Effector memory CD8-positive, alpha-beta T cell (primary cell): Measurements from ENCODE around the gene FOXN3.

Experiments
- ATAC-seq: fragments of 150-1000 bp; cut with Tn5 transposase; replicated peaks from 2 replicates; pipeline ENCODE4 v1.10.0; 2021; ENCODE audit warnings: mild to moderate bottlenecking, moderate library complexity
- DNase-seq, 3 experiments: peaks; one replicate each; pipeline ENCODE4 v3.0.0; 2021
- H3K27ac Mint-ChIP-seq, 2 donors: one replicate each; pipeline ENCODE4 v1.8.0; 2022; ENCODE audit warnings: mild to moderate bottlenecking in 2 of 2, mixed read lengths in 2 of 2, moderate library complexity in 2 of 2
- H3K27me3 Mint-ChIP-seq, 2 donors: one replicate each; pipeline ENCODE4 v1.8.0; 2022; ENCODE audit warnings: mixed read lengths in 2 of 2
- H3K36me3 Mint-ChIP-seq: one replicate; pipeline ENCODE4 v1.8.0; 2022; ENCODE audit warnings: mild to moderate bottlenecking, moderate library complexity, mixed read lengths; ENCODE audit not compliant: insufficient read depth
- H3K4me1 Mint-ChIP-seq, 2 donors: one replicate each; pipeline ENCODE4 v1.8.0; 2022; ENCODE audit warnings: low read depth in 2 of 2, mixed read lengths in 2 of 2
- H3K4me3 Mint-ChIP-seq, 2 donors: one replicate each; pipeline ENCODE4 v1.8.0; 2022; ENCODE audit warnings: mild to moderate bottlenecking in 2 of 2, mixed read lengths in 2 of 2, moderate library complexity in 2 of 2
- H3K9me3 Mint-ChIP-seq, 2 donors: one replicate each; pipeline ENCODE4 v1.8.0; 2022; ENCODE audit warnings: mixed read lengths in 2 of 2
- total RNA-seq, 9 experiments: gene quantifications; one replicate each; lab custom pipeline; 2026; lab: John Stamatoyannopoulos, UW

FOXN3 gene
- 107 to 178 (median 143) reads per million in 9 experiments for total RNA-seq

GRCh38 chr14:89417091-89417464, at the start of gene FOXN3:
FOXN3 (minus strand) TSS chr14:89417233; CDS start chr14:89412476, 4,757 bp downstream.
- Mint-ChIP-seq H3K4me3 (peak within 1 kb of the TSS; percentile 96 to 99), H3K36me3 (peaks cover 49% of the 10 kb centered on the region), H3K27me3 (no peaks in the 10 kb centered on the region), H3K4me1 (peaks cover 35 to 61% of the 10 kb centered on the region in 2 donors), H3K9me3 (no peaks in the 10 kb centered on the region), H3K27ac (peak within 1 kb of the TSS; percentile 95 to 96)
- ATAC-seq, result peak; percentile 63
- peak; percentile 70 to 76 (median 76) for DNase-seq

- peak overlapping the region; percentile 67 to 86 for H3K27ac Mint-ChIP-seq
- no peaks in the 10 kb centered on the region for H3K27me3 Mint-ChIP-seq
- no peaks in the 10 kb centered on the region for H3K9me3 Mint-ChIP-seq
- peaks cover 45 to 56% of the 10 kb centered on the region in 2 donors for H3K4me1 Mint-ChIP-seq
- ATAC-seq (peak; percentile 100), DNase-seq (peak; percentile 61 to 65 (median 62))
- peaks cover 10% of the 10 kb centered on the region for H3K36me3 Mint-ChIP-seq
- H3K4me3 Mint-ChIP-seq, result peak overlapping the region; percentile 77 to 78
Measured at GRCh38 chr14:89466484-89466883, 49.5 kb upstream of the FOXN3 start.

GRCh38 chr14:89465876-89466275, 48.8 kb upstream of the FOXN3 start:
- Mint-ChIP-seq H3K36me3 (peaks cover 10% of the 10 kb centered on the region), H3K27ac (peak overlapping the region in 1 of 2 donors; percentile 67), H3K27me3 (no peaks in the 10 kb centered on the region), H3K4me3 (peak overlapping the region; percentile 77 to 78), H3K4me1 (peaks cover 47 to 58% of the 10 kb centered on the region in 2 donors), H3K9me3 (no peaks in the 10 kb centered on the region)
- ATAC-seq (no peak), DNase-seq (no peak)

- no peaks in the 10 kb centered on the region for H3K9me3 Mint-ChIP-seq
- peaks cover 22 to 51% of the 10 kb centered on the region in 2 donors for H3K4me1 Mint-ChIP-seq
- DNase-seq (no peak), ATAC-seq (no peak)
- peak overlapping the region in 1 of 2 donors; percentile 18 for H3K27ac Mint-ChIP-seq
- peaks cover 3% of the 10 kb centered on the region for H3K36me3 Mint-ChIP-seq
- H3K4me3 Mint-ChIP-seq, result no peak overlapping the region
- H3K27me3 Mint-ChIP-seq, result no peaks in the 10 kb centered on the region
Measured at GRCh38 chr14:89461256-89461655, 44.2 kb upstream of the FOXN3 start.

- H3K4me1 Mint-ChIP-seq, result peaks cover 19 to 50% of the 10 kb centered on the region in 2 donors
- peak overlapping the region; percentile 62 to 65 for H3K27ac Mint-ChIP-seq
- H3K9me3 Mint-ChIP-seq, result no peaks in the 10 kb centered on the region
- H3K36me3 Mint-ChIP-seq, result no peaks in the 10 kb centered on the region
- ATAC-seq, result no peak
- H3K27me3 Mint-ChIP-seq, result no peaks in the 10 kb centered on the region
- DNase-seq, result no peak
- H3K4me3 Mint-ChIP-seq, result no peak overlapping the region
Measured at GRCh38 chr14:89458713-89459420, 41.8 kb upstream of the FOXN3 start.

GRCh38 chr14:89457007-89457406, 40.0 kb upstream of the FOXN3 start:
- ATAC-seq (no peak), DNase-seq (no peak)
- Mint-ChIP-seq H3K27me3 (no peaks in the 10 kb centered on the region), H3K27ac (no peak overlapping the region), H3K4me1 (peaks cover 19 to 46% of the 10 kb centered on the region in 2 donors), H3K36me3 (no peaks in the 10 kb centered on the region), H3K4me3 (no peak overlapping the region), H3K9me3 (no peaks in the 10 kb centered on the region)

- DNase-seq (no peak), ATAC-seq (no peak)
- H3K9me3 Mint-ChIP-seq, result no peaks in the 10 kb centered on the region
- peak overlapping the region in 1 of 2 donors; percentile 67 for H3K27ac Mint-ChIP-seq
- peaks cover 21 to 50% of the 10 kb centered on the region in 2 donors for H3K4me1 Mint-ChIP-seq
- no peak overlapping the region for H3K4me3 Mint-ChIP-seq
- no peaks in the 10 kb centered on the region for H3K27me3 Mint-ChIP-seq
- H3K36me3 Mint-ChIP-seq, result peaks cover 5% of the 10 kb centered on the region
Measured at GRCh38 chr14:89455412-89455811, 38.4 kb upstream of the FOXN3 start.

- ATAC-seq (no peak), DNase-seq (no peak)
- Mint-ChIP-seq H3K4me3 (no peak overlapping the region), H3K27ac (peak overlapping the region in 1 of 2 donors; percentile 67), H3K36me3 (peaks cover 8% of the 10 kb centered on the region), H3K27me3 (no peaks in the 10 kb centered on the region), H3K9me3 (no peaks in the 10 kb centered on the region), H3K4me1 (peaks cover 20 to 51% of the 10 kb centered on the region in 2 donors)
Measured at GRCh38 chr14:89454996-89455395, 38.0 kb upstream of the FOXN3 start.

GRCh38 chr14:89452281-89452680, 35.2 kb upstream of the FOXN3 start:
- H3K27me3 Mint-ChIP-seq, result no peaks in the 10 kb centered on the region
- ATAC-seq, result no peak
- H3K4me3 Mint-ChIP-seq, result no peak overlapping the region
- H3K36me3 Mint-ChIP-seq, result peaks cover 17% of the 10 kb centered on the region
- no peak overlapping the region for H3K27ac Mint-ChIP-seq
- H3K4me1 Mint-ChIP-seq, result peaks cover 20 to 49% of the 10 kb centered on the region in 2 donors
- DNase-seq, result no peak
- no peaks in the 10 kb centered on the region for H3K9me3 Mint-ChIP-seq

- Mint-ChIP-seq H3K4me3 (no peak overlapping the region), H3K27me3 (no peaks in the 10 kb centered on the region), H3K9me3 (no peaks in the 10 kb centered on the region), H3K4me1 (peaks cover 22 to 41% of the 10 kb centered on the region in 2 donors), H3K27ac (peak overlapping the region; percentile 53 to 72), H3K36me3 (peaks cover 17% of the 10 kb centered on the region)
- ATAC-seq (no peak), DNase-seq (no peak)
Measured at GRCh38 chr14:89451229-89451628, 34.2 kb upstream of the FOXN3 start.

GRCh38 chr14:89447182-89447944, 30.3 kb upstream of the FOXN3 start:
- H3K4me3 Mint-ChIP-seq, result no peak overlapping the region
- H3K4me1 Mint-ChIP-seq, result peaks cover 36 to 52% of the 10 kb centered on the region in 2 donors
- H3K27ac Mint-ChIP-seq, result no peak overlapping the region
- ATAC-seq (no peak), DNase-seq (no peak)
- no peaks in the 10 kb centered on the region for H3K27me3 Mint-ChIP-seq
- no peaks in the 10 kb centered on the region for H3K9me3 Mint-ChIP-seq
- H3K36me3 Mint-ChIP-seq, result peaks cover 20% of the 10 kb centered on the region

- no peaks in the 10 kb centered on the region for H3K9me3 Mint-ChIP-seq
- peaks cover 42 to 51% of the 10 kb centered on the region in 2 donors for H3K4me1 Mint-ChIP-seq
- peak; percentile 76 for ATAC-seq
- no peak overlapping the region for H3K4me3 Mint-ChIP-seq
- peaks cover 15% of the 10 kb centered on the region for H3K36me3 Mint-ChIP-seq
- DNase-seq, result no peak
- H3K27me3 Mint-ChIP-seq, result no peaks in the 10 kb centered on the region
- H3K27ac Mint-ChIP-seq, result peak overlapping the region in 1 of 2 donors; percentile 41
Measured at GRCh38 chr14:89445273-89445973, 28.4 kb upstream of the FOXN3 start.

GRCh38 chr14:89444516-89445125, 27.6 kb upstream of the FOXN3 start:
- H3K4me1 Mint-ChIP-seq, result peaks cover 45 to 51% of the 10 kb centered on the region in 2 donors
- DNase-seq (no peak), ATAC-seq (no peak)
- H3K36me3 Mint-ChIP-seq, result peaks cover 13% of the 10 kb centered on the region
- peak overlapping the region in 1 of 2 donors; percentile 42 for H3K4me3 Mint-ChIP-seq
- H3K9me3 Mint-ChIP-seq, result no peaks in the 10 kb centered on the region
- peak overlapping the region in 1 of 2 donors; percentile 75 for H3K27ac Mint-ChIP-seq
- no peaks in the 10 kb centered on the region for H3K27me3 Mint-ChIP-seq
